GM12891 (cell line): ENCODE data around the gene AQP5.

ENCODE experiments used
- POLR2A ChIP-seq: IDR thresholded peaks from 2 replicates; pipeline ENCODE4 v1.6.1; 2011; ENCODE audit warnings: low read depth, low read length, control low read depth
- POLR2AphosphoS5 ChIP-seq: IDR thresholded peaks from 2 replicates; pipeline ENCODE4 v1.6.1; 2011; ENCODE audit warnings: low read depth, low read length, control low read depth
- POU2F2 ChIP-seq: IDR thresholded peaks from 2 replicates; pipeline ENCODE4 v1.6.1; 2011; ENCODE audit warnings: low read depth, mild to moderate bottlenecking, control low read depth, low read length, moderate library complexity

DNA sequence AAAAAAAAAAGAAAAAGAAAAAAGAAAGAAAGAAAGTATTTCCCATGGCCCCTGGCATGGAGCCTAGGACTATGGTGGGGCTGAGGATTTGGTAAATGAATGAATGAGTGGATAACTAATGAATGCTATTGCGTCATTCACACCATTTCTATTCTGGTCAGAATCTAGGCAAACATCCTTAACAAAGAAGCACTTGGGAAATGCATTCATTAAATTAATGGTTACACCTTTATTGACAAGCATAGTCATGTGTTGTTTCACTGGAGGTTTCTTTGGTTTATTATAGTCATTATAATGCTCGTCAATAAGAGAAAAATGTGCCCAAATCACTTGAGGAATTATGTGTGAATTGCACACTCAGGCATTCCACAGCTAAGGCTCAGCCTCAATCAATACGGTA, 24.7 kb upstream of the AQP5 start:
- TF ChIP-seq POLR2A (no peak), POLR2AphosphoS5 (no peak), POU2F2 (no peak)
